K562 (cell line): ENCODE results near the gene AMBRA1. TPM values are rescaled to one million over a fixed set of nuclear protein-coding genes. Genes with fewer than 3 reads are reported as not detected.

Experiments
- ATAC-seq: fragments of 200-7000 bp; cut with Tn5 transposase; 3 replicates; pipeline ENCODE4 v1.9.1; 2020; ENCODE audit warnings: moderate library complexity
- BruUV-seq: library from RNA; stranded (reverse); fragments of 400-500 nt; replicated peaks from 2 replicates; lab custom pipeline; 2021; lab: Mats Ljungman, UMichigan
- CTCF ChIA-PET: fragments of 300-600 bp; formaldehyde crosslinking; extraction: SDS; loops from one replicate; lab custom pipeline; 2021; ENCODE audit warnings: low intra/inter-chr PET ratio; lab: Yijun Ruan, JAX
- POLR2A ChIA-PET: fragments of 300-600, 350-650 bp; sonication (Branson Sonifier 250); formaldehyde crosslinking; extraction: SDS; loops from one replicate; lab custom pipeline; 2021; ENCODE audit warnings: antibody characterized with exemption, inconsistent platforms; lab: Yijun Ruan, JAX
- DNase-seq, 4 experiments: peaks; one replicate each; pipeline versions ENCODE4 v3.0.0 to v3.0.0-alpha.2; 2011 to 2018; ENCODE audit warnings: low spot score in 3 of 4, mixed read lengths in 3 of 4; ENCODE audit errors: extremely low read depth in 1 of 4
- FAIRE-seq: peaks from 2 replicates; lab custom pipeline; 2011; peaks lifted over from hg19 to GRCh38; lab: Jason Lieb, UNC
- H2AFZ ChIP-seq: 2 replicates; pipeline ENCODE4 v1.6.0; 2011; ENCODE audit warnings: low read depth, low read length, control low read depth, inconsistent platforms
- H3K27ac ChIP-seq: fragments of 200-600 bp; 3 replicates; pipeline ENCODE4 v1.8.0; 2011; ENCODE audit warnings: low read depth, mild to moderate bottlenecking, control low read depth, inconsistent platforms, low read length, moderate library complexity, mixed read lengths; ENCODE audit errors: extremely low read depth
- H3K27me3 ChIP-seq, 2 experiments: fragments of 300-600 bp in 1 of 2; 2 replicates in 1 of 2; 3 replicates in 1 of 2; pipeline versions ENCODE4 v1.6.0 to v1.8.0; 2011; ENCODE audit warnings: inconsistent platforms in 2 of 2, low read length in 2 of 2, mild to moderate bottlenecking in 1 of 2, mixed read lengths in 1 of 2, moderate library complexity in 1 of 2; ENCODE audit not compliant: control insufficient read depth in 2 of 2, insufficient read depth in 2 of 2
- H3K36me3 ChIP-seq: fragments of 300-600 bp; 3 replicates; pipeline ENCODE4 v1.8.0; 2011; ENCODE audit warnings: mild to moderate bottlenecking, low read length, inconsistent platforms; ENCODE audit not compliant: control insufficient read depth, insufficient read depth
- H3K4me1 ChIP-seq, 2 experiments: fragments of 200-600 bp in 1 of 2; replicated peaks in 1 of 2; 2 replicates in 1 of 2; 3 replicates in 1 of 2; pipeline versions ENCODE4 v1.5.1 to v1.8.0; 2011; ENCODE audit warnings: inconsistent platforms in 2 of 2, low read length in 2 of 2, mild to moderate bottlenecking in 1 of 2, mixed read lengths in 1 of 2, moderate library complexity in 1 of 2; ENCODE audit not compliant: control insufficient read depth in 2 of 2, insufficient read depth in 2 of 2
- H3K4me2 ChIP-seq: 2 replicates; pipeline ENCODE4 v1.6.1; 2011; ENCODE audit warnings: low read length, control low read depth, inconsistent platforms, mixed read lengths; ENCODE audit not compliant: insufficient read depth
- H3K4me3 ChIP-seq: fragments of 200-600 bp; sonication (generic), shearing (Covaris generic); 2 replicates; pipeline ENCODE4 v1.5.1; 2016; ENCODE audit warnings: control low read depth, inconsistent platforms
- H3K79me2 ChIP-seq: fragments of 200-600 bp; 3 replicates; pipeline ENCODE4 v1.8.0; 2011; ENCODE audit warnings: low read length, inconsistent platforms; ENCODE audit not compliant: control insufficient read depth, insufficient read depth
- H3K9ac ChIP-seq, 2 experiments: 2 replicates each; pipeline versions ENCODE4 v1.6.0 to v1.6.1; 2011; ENCODE audit warnings: low read depth in 2 of 2, low read length in 2 of 2, control low read depth in 1 of 2, inconsistent platforms in 1 of 2, mild to moderate bottlenecking in 1 of 2, mixed read lengths in 1 of 2; ENCODE audit not compliant: insufficient read depth in 1 of 2
- H3K9me1 ChIP-seq: one replicate; pipeline ENCODE4 v1.6.0; 2011; ENCODE audit warnings: inconsistent platforms, mild to moderate bottlenecking, low read length, moderate library complexity; ENCODE audit not compliant: control insufficient read depth, insufficient read depth
- H3K9me3 ChIP-seq: replicated peaks from 2 replicates; pipeline ENCODE4 v1.5.1; 2011; ENCODE audit warnings: low read depth, low read length, inconsistent platforms; ENCODE audit not compliant: control insufficient read depth, insufficient read depth
- H4K20me1 ChIP-seq: replicated peaks from 2 replicates; pipeline ENCODE4 v1.6.1; 2011; ENCODE audit warnings: low read length, inconsistent platforms, mixed read lengths; ENCODE audit not compliant: control insufficient read depth, insufficient read depth
- C11orf30 ChIP-seq: fragments of 450-650 bp; IDR thresholded peaks from 2 replicates; pipeline ENCODE4 v1.6.1; 2016; ENCODE audit warnings: low read depth, mild to moderate bottlenecking
- CEBPB ChIP-seq: fragments of 450-650 bp; IDR thresholded peaks from 2 replicates; pipeline ENCODE4 v1.6.1; 2016; ENCODE audit warnings: missing genetic modification characterization, missing compliant biosample characterization
- CEBPG ChIP-seq, 3 experiments: fragments of 200-800 bp in 1 of 3; sonication (Bioruptor generic) in 1 of 3; sonication (generic) in 1 of 3; formaldehyde crosslinking in 1 of 3; IDR thresholded peaks in 2 of 3; conservative IDR thresholded peaks in 1 of 3; 2 replicates each; pipeline versions ENCODE4 v1.6.1 to v1.8.0; 2016 to 2022; ENCODE audit warnings: missing compliant biosample characterization in 2 of 3, missing genetic modification characterization in 2 of 3, mild to moderate bottlenecking in 1 of 3, missing genetic modification reagents in 1 of 3
- POLR2AphosphoS5 ChIP-seq: IDR thresholded peaks from 2 replicates; pipeline ENCODE4 v1.6.1; 2011; ENCODE audit warnings: mild to moderate bottlenecking, low read depth, low read length, moderate library complexity; ENCODE audit not compliant: control insufficient read depth, insufficient read depth
- POLR2B ChIP-seq: fragments of 450-650 bp; IDR thresholded peaks from 2 replicates; pipeline ENCODE4 v1.6.1; 2018; ENCODE audit warnings: low read depth; ENCODE audit not compliant: partially characterized antibody
- RBBP5 ChIP-seq: fragments of 200-600 bp; sonication (generic); IDR thresholded peaks from 2 replicates; pipeline ENCODE4 v1.6.1; 2012; ENCODE audit warnings: borderline replicate concordance, mild to moderate bottlenecking, low read length, control low read depth, inconsistent platforms; ENCODE audit not compliant: insufficient read depth, poor library complexity, severe bottlenecking
- SP1 ChIP-seq: sonication (generic); formaldehyde crosslinking; IDR thresholded peaks from 2 replicates; pipeline ENCODE4 v1.8.1; 2022; ENCODE audit warnings: mild to moderate bottlenecking, missing genetic modification reagents
- ZNF445 ChIP-seq: fragments of 250-450 bp; sonication (Bioruptor Pico); IDR thresholded peaks from 2 replicates; pipeline ENCODE4 v1.4.0; 2020; ENCODE audit warnings: low read depth, mild to moderate bottlenecking, moderate library complexity
- WGBS: fragments of 100-300 bp; shearing (Covaris generic); methylation state at CpG from one replicate; pipeline ENCODE4 v1.1.6; 2016; ENCODE audit warnings: low coverage, mixed read lengths; ENCODE audit not compliant: insufficient coverage; ENCODE audit errors: missing lambda C conversion rate; 5-methylcytosine and 5-hydroxymethylcytosine counted together
- in situ Hi-C: fragments of 300-500 bp; cut with MboI; formaldehyde crosslinking; loops from 4 replicates; pipeline ENCODE4 v1.15.0; 2018; ENCODE audit warnings: inconsistent platforms, mixed read lengths
- intact Hi-C: fragments of 100-400 bp; cut with micrococcal nuclease; formaldehyde crosslinking; loops from 2 replicates; pipeline ENCODE4 v1.14.2; 2022
- polyA plus RNA-seq, 8 experiments: library from polyadenylated mRNA; depleted of rRNA in 4 of 8; stranded (reverse) in 5 of 8; unstranded in 3 of 8; fragments of >200 nt; fragmentation: Nextera tagmentation in 2 of 8; fragmentation: Illumina TruSeq in 1 of 8; extraction: Ambion mirVana in 2 of 8; extraction: Trizol in 1 of 8; gene quantifications; 2 replicates each; pipeline versions ENCODE4 v1.2.1 to v1.2.3, GENCODE V29; 2011 to 2014; ENCODE audit warnings: inconsistent platforms in 1 of 8, missing spikeins in 1 of 8
- total RNA-seq, 7 experiments: library from RNA; depleted of rRNA in 6 of 7; stranded (reverse); fragments of >200 nt in 6 of 7; fragmentation: Illumina TruSeq in 2 of 7; extraction: Trizol in 2 of 7; gene quantifications; 2 replicates each; pipeline versions ENCODE4 v1.2.1 to v1.2.3, GENCODE V29; 2011 to 2021; ENCODE audit warnings: low replicate concordance in 1 of 7
- TF ChIP-seq, protein P1 (sequence below): fragments of 200-400 bp; formaldehyde crosslinking; IDR thresholded peaks from 2 replicates; pipeline ENCODE4 v1.6.1; 2017; ENCODE audit warnings: mild to moderate bottlenecking, low read depth, low read length, moderate library complexity
- TF ChIP-seq, protein P2 (sequence below), 3 experiments: fragments of 200-800 bp in 1 of 3; sonication (Bioruptor generic) in 1 of 3; sonication (generic) in 1 of 3; formaldehyde crosslinking in 1 of 3; IDR thresholded peaks; 2 replicates each; pipeline versions ENCODE4 v1.6.1 to v1.8.0; 2016 to 2022; ENCODE audit warnings: mild to moderate bottlenecking in 2 of 3, missing compliant biosample characterization in 2 of 3, missing genetic modification characterization in 2 of 3, missing genetic modification reagents in 1 of 3
- TF ChIP-seq, protein P3 (sequence below): sonication (generic); formaldehyde crosslinking; IDR thresholded peaks from 2 replicates; pipeline ENCODE4 v1.8.1; 2023; ENCODE audit warnings: mild to moderate bottlenecking, missing genetic modification reagents

The AMBRA1 gene
- total and polyA plus RNA-seq, 9 of the 15 experiments (the other 6 are each of a cell fraction or from before 2014, with no cell fraction given), result 0.15 to 24.5 (median 13.0) TPM

DNA sequence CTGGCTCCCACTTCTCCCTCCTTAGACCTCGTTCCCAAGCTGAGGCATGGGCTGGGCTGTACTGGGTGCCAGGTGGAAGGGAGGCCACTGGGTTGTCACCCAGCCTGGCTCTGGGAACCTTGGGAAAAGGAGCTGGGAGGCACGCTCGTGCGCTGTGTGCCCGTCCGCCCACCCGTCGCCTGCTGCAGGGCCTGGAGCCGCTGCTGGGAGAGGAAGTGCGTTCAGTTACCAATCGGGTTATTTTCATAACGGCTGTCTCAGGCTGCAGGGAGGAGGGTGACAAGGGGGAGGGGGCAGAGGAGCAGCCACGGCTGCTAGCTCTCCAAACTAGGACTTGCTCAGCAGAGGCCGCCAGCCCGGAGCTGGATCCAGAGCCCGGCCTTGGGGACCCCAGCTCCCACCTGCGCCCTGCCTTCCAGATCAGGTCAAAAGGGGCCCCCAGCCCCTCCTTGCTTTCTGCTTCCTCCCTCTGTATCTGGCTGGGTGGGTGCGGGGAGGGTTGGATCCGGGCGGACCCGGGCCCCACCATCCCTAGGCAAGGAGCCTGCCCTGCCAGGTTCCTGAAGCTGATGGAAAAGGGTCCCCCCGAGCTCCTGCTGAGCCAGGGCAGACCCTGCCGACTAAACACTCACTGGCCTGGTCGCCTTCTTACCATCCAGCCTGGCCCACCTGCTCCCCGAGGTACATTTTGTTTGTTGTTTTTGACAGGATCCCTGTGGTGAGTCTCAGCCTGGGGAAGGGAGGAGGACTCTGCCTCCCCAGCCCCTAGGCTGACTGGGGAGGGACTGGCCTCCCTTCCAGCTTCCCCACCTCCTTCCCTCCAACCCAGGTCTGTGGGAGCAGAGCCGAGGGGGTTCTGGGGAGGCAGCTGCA lies 232.3 kb downstream of the AMBRA1 start (continued):
- TF ChIP-seq, protein P1, sequence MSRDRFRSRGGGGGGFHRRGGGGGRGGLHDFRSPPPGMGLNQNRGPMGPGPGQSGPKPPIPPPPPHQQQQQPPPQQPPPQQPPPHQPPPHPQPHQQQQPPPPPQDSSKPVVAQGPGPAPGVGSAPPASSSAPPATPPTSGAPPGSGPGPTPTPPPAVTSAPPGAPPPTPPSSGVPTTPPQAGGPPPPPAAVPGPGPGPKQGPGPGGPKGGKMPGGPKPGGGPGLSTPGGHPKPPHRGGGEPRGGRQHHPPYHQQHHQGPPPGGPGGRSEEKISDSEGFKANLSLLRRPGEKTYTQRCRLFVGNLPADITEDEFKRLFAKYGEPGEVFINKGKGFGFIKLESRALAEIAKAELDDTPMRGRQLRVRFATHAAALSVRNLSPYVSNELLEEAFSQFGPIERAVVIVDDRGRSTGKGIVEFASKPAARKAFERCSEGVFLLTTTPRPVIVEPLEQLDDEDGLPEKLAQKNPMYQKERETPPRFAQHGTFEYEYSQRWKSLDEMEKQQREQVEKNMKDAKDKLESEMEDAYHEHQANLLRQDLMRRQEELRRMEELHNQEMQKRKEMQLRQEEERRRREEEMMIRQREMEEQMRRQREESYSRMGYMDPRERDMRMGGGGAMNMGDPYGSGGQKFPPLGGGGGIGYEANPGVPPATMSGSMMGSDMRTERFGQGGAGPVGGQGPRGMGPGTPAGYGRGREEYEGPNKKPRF, result no peak
- TF ChIP-seq POLR2AphosphoS5 (no peak), POLR2B (peak; percentile 28), C11orf30 (no peak), ZNF445 (0 out of 2 replicates have a peak, but pooled peaks have one; percentile 23)

DNA sequence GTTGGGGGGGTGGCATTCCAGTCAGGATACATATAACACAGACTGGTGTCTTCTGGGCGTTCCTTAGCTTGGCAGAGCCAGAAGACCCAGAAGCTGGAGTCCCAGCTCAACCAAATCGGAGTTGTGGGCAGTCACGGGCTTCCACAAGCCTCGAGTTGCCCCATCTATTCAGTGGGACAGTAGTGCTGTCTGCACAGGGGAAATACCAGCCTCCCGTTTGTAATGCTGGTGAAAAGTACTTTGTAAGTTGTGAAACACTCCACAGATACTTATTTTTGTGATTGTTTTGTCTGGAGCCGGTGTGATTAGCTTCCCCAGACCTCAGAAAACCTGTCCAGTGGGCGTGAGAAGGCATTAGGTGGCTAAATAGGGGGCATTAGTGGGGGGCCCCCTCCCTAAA lies 232.9 kb downstream of the AMBRA1 start:
- ATAC-seq, result peak; percentile 4; the same call in 1 of the 3 replicates
- Histone ChIP-seq H3K9me1 (peaks cover 4% of the 10 kb centered on the region), H3K4me1 (peaks cover 38 to 52% of the 10 kb centered on the region in 2 experiments), H4K20me1 (peaks cover 5% of the 10 kb centered on the region; the same call in 1 of the 2 replicates), H3K9ac (peak overlapping the region; percentile 78 to 94), H3K4me3 (peak overlapping the region; percentile 36), H3K27ac (peak overlapping the region; percentile 94), H3K36me3 (peaks cover 38% of the 10 kb centered on the region; the same call in 1 of the 3 replicates), H3K9me3 (no peaks in the 10 kb centered on the region), H3K27me3 (no peaks in the 10 kb centered on the region), H3K79me2 (peaks cover 66% of the 10 kb centered on the region), H2AFZ (peak overlapping the region; percentile 56; the same call in 1 of the 2 replicates), H3K4me2 (peak overlapping the region; percentile 77)
- ChIA-PET POLR2A (interaction anchor here (0.6 to 2.5 kb wide), 5 partner anchors 9 to 118 kb away, joined by 3 to 10 read pairs (median 4); no protein-coding TSS in a partner anchor), CTCF (interaction anchor here (0.6 to 1.8 kb wide), 2 partner anchors 9 to 10 kb away, joined by 4 to 5 read pairs; no protein-coding TSS in a partner anchor)
- FAIRE-seq, result peak; percentile 15
- TF ChIP-seq SP1 (CRISPR knock-in tag) (peak; percentile 5; the same call in 1 of the 2 replicates), CEBPB (tag) (peak; percentile 52), RBBP5 (no peak), CEBPG (CRISPR knock-in tag; IDR thresholded peaks at IDR 0.05) (no peak), CEBPG (tag; conservative IDR thresholded peaks at IDR 0.05 in 1 of 2, IDR thresholded peaks at IDR 0.05 in 1 of 2) (0 out of 4 replicates have a peak, but pooled peaks of 1 of the 2 experiments have one; percentile 8)
- TF ChIP-seq, protein P2, sequence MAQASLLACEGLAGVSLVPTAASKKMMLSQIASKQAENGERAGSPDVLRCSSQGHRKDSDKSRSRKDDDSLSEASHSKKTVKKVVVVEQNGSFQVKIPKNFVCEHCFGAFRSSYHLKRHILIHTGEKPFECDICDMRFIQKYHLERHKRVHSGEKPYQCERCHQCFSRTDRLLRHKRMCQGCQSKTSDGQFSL (CRISPR knock-in tag; IDR thresholded peaks at IDR 0.05), result peak; percentile 73; the same call in 1 of the 2 replicates
- TF ChIP-seq, protein P2 (tag; IDR thresholded peaks at IDR 0.05), result no peak
- TF ChIP-seq, protein P3, sequence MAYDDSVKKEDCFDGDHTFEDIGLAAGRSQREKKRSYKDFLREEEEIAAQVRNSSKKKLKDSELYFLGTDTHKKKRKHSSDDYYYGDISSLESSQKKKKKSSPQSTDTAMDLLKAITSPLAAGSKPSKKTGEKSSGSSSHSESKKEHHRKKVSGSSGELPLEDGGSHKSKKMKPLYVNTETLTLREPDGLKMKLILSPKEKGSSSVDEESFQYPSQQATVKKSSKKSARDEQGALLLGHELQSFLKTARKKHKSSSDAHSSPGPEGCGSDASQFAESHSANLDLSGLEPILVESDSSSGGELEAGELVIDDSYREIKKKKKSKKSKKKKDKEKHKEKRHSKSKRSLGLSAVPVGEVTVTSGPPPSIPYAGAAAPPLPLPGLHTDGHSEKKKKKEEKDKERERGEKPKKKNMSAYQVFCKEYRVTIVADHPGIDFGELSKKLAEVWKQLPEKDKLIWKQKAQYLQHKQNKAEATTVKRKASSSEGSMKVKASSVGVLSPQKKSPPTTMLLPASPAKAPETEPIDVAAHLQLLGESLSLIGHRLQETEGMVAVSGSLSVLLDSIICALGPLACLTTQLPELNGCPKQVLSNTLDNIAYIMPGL (CRISPR knock-in tag), result no peak
- in situ Hi-C loops, result no loop called here
- intact Hi-C loops, result no loop called here
- DNase-seq, result no peak
- BruUV-seq, result no TSS peak
- 23% methylated on average over 7 of the region's 7 CpGs for WGBS
